Ovary (tissue), 9 donors: Measurements from ENCODE around the gene KDM2A. TPM values are rescaled to one million over a fixed set of nuclear protein-coding genes. Genes with fewer than 3 reads are reported as not detected.

Source experiments
- DNase-seq, 5 donors: peaks; one replicate each; pipeline ENCODE4 v3.0.0-alpha.2; 2019 to 2020
- H3K27ac ChIP-seq, 2 donors: fragments of 200-600 bp; one replicate each; pipeline versions ENCODE4 v1.5.1 to v1.8.0; 2019 to 2022
- H3K27me3 ChIP-seq: fragments of 200-600 bp; one replicate; pipeline ENCODE4 v1.8.0; 2022
- H3K36me3 ChIP-seq: fragments of 200-600 bp; sonication (generic); one replicate; pipeline ENCODE4 v1.5.1; 2019
- H3K4me1 ChIP-seq: one replicate; pipeline ENCODE4 v1.8.1; 2013; ENCODE audit warnings: mild to moderate bottlenecking, moderate library complexity; ENCODE audit not compliant: insufficient read depth
- H3K4me3 ChIP-seq: fragments of 200-600 bp; sonication (generic); one replicate; pipeline ENCODE4 v1.5.1; 2017
- H3K9me3 ChIP-seq, 2 donors: fragments of 200-600 bp in 1 of 2; sonication (generic) in 1 of 2; one replicate each; pipeline versions ENCODE4 v1.5.1 to v1.8.1; 2013 to 2019; ENCODE audit warnings: mild to moderate bottlenecking in 1 of 2, moderate library complexity in 1 of 2
- CTCF ChIP-seq, 3 donors: fragments of 450-650 bp in 2 of 3; fragments of 200-600 bp in 1 of 3; IDR thresholded peaks; one replicate each; pipeline versions ENCODE4 v1.5.1 to v1.8.0; 2016 to 2022; ENCODE audit warnings: antibody characterized with exemption in 3 of 3, mild to moderate bottlenecking in 1 of 3
- EP300 ChIP-seq: sonication (generic); formaldehyde crosslinking; IDR thresholded peaks from one replicate; pipeline ENCODE4 v1.6.1; 2017; ENCODE audit warnings: antibody characterized with exemption
- POLR2A ChIP-seq: fragments of 450-650 bp; IDR thresholded peaks from one replicate; pipeline ENCODE4 v1.6.1; 2017; ENCODE audit warnings: antibody characterized with exemption, mild to moderate bottlenecking, moderate library complexity
- WGBS, 3 donors: extraction: QIAGEN DNeasy Blood & Tissue Kit in 1 of 3; methylation state at CpG; one replicate each; pipeline versions ENCODE4 v1.1.5 to v1.1.7; 2013 to 2017; 5-methylcytosine and 5-hydroxymethylcytosine counted together
- intact Hi-C, 4 donors: fragments of 100-400 bp; cut with DNase I; formaldehyde crosslinking; loops; one replicate each; pipeline versions ENCODE4 v1.11.0 to v1.15.1; 2022 to 2023
- polyA plus RNA-seq, 2 donors: library from polyadenylated mRNA; stranded (reverse); fragments of 200-250 nt in 1 of 2; fragments of 350-450 nt in 1 of 2; fragmentation: Illumina TruSeq in 1 of 2; extraction: RNeasy Lipid Tissue Mini Kit (QIAGEN cat#74804) in 1 of 2; gene quantifications; one replicate each; pipeline ENCODE4 v1.2.3, GENCODE V29; 2013 to 2014
- total RNA-seq, 7 donors: library from RNA; depleted of rRNA in 2 of 7; stranded (reverse); fragments of >200 nt in 2 of 7; fragmentation: NEBNext Ultra II Directional in 3 of 7; extraction: Animal tissue kit (Norgen Biotek cat#: 25700) in 3 of 7; gene quantifications; one replicate each; pipeline versions ENCODE4 v1.1.0 to v1.2.4, GENCODE V29; 2016 to 2023
- donor health status: DM: no; HTN: no; CAD: no; lungs with moderate emphysema.
- donor health status: DM: no; HTN: no; CAD: no.
- donor health status: Bipolar disorder and iron deficiency.
- donor health status: DM: yes; HTN: yes; CAD: no.
- donor health status: DM: no; HTN: no; CAD: no.
- donor health status: DM: yes; HTN: yes; CAD: no.

Gene KDM2A
- total and polyA plus RNA-seq, 9 donors, result 33.5 to 76.9 (median 53.0) TPM

DNA sequence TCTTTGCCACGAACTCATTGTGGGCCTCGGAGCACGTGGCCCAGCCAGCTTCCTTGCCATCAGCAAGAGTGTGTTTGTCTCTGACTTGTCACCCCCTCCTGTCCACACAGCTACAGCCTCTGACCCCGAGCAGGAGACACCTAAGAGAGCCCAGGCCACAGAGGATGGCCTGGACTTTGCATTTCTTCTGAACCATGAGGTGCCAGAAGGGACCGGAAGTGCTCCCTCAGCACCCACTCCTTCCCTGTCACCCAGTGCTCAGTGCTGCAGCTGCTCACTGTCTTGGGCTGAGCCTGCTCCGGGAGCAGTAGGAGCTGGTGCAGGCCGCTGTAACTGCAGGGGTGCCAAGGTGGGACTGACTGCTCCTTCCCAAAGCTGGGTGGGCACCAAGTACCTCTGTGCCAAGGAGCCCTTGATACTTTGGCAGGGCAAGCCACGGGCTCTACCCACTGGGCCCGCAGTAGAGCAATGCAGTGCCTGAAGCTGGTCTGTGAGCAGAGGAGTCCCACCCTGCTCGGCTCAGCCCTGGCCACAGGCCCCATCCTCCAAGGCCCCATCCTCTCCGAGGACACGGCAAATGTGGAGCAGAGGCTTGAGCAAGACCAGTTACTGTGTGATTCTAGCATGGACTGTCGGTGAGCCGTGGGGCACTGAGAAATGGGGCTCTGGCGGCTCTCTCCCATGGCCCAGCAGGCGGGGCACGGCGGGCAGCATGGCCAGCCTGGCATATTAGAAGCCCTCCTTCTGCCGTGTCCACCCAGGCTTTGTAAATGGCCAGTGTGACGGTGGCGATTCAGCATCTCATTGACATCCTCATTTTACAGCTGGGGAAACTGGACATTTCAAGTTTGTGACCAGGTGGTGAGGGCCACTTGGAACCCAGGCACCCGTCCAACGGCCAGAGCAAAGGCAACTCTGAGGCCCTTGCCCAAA is 153.5 kb downstream of the KDM2A start:
- peak in 4 of 5 donors; percentile 20 to 35 (median 24) for DNase-seq
- intact Hi-C loops, result loop anchor here in 2 of 4 donors (5.0 to 10.0 kb wide), 2 partner anchors 35 to 122 kb away; partner anchors contain the start of gene RAD9A (in 1 of the 2)
- no peak overlapping the region for H3K4me3 ChIP-seq
- no peak for TF ChIP-seq CTCF (IDR thresholded peaks at IDR 0.05)
- TF ChIP-seq POLR2A, result no peak
- no peak for TF ChIP-seq EP300
- WGBS, 3 donors, result 66 to 80% (median 69%) methylated on average over 23 of the region's 23 CpGs
- peaks cover 56% of the 10 kb centered on the region for H3K4me1 ChIP-seq
- H3K36me3 ChIP-seq, result no peaks in the 10 kb centered on the region
- H3K27ac ChIP-seq, result no peak overlapping the region
- H3K27me3 ChIP-seq, result no peaks in the 10 kb centered on the region
- H3K9me3 ChIP-seq, result no peaks in the 10 kb centered on the region

DNA sequence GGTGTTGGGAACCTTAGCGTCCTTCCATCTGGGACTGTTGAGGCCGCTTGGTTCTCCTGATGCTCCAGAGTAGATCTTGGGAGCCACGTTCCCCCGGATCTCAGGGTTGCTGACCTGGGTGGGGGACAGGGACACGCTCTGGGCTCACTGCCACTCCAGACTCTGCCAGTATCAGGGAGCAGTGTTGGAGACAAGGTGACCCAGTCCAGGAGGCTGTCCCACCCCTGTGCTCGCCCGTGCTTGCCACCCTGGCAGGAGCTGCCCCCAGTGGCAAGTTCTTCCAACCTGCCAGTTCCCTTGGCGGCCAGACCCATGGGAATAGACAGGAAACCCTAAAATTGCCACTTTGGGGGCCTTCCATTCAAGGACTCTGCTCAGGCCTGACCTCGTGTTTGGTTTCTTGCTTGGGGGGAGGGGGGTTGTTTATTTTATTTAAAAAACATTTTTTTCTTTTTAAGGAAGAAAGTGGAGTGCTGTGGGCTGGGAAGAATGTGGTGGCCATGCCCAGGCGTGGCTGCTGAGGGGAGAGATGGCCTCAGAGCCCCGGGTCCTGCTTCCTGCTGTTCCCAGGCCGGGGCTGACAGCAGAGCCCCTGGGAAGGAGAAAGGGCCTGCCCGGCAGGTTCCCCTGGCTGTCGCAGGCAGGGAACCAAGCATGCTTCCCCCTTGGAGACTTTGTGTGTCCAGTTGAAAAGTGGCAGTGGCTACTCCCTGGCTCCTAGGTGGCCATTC is 154.4 kb downstream of the KDM2A start:
- peak in 4 of 5 donors; percentile 23 to 42 (median 30) for DNase-seq
- 47 to 50% (median 47%) methylated on average over 14 of the region's 14 CpGs for WGBS, 3 donors
- Histone ChIP-seq H3K27me3 (no peaks in the 10 kb centered on the region), H3K9me3 (no peaks in the 10 kb centered on the region), H3K4me3 (no peak overlapping the region), H3K27ac (no peak overlapping the region), H3K4me1 (peaks cover 58% of the 10 kb centered on the region), H3K36me3 (no peaks in the 10 kb centered on the region)
- intact Hi-C loops, result loop anchor here in 2 of 4 donors (5.0 to 10.0 kb wide), 2 partner anchors 34 to 121 kb away; partner anchors contain the start of gene RAD9A (in 1 of the 2)
- TF ChIP-seq POLR2A (no peak), CTCF (IDR thresholded peaks at IDR 0.05) (no peak), EP300 (no peak)

GRCh38 chr11:67274768-67275605 is 155.9 kb downstream of the KDM2A start:
- Histone ChIP-seq H3K36me3 (no peaks in the 10 kb centered on the region), H3K27ac (peak overlapping the region; percentile 60 to 66), H3K4me1 (peaks cover 52% of the 10 kb centered on the region), H3K27me3 (no peaks in the 10 kb centered on the region), H3K4me3 (no peak overlapping the region), H3K9me3 (no peaks in the 10 kb centered on the region)
- no peak for TF ChIP-seq EP300
- no peak for TF ChIP-seq POLR2A
- no peak for TF ChIP-seq CTCF (IDR thresholded peaks at IDR 0.05)
- intact Hi-C loops, result loop anchor here in 2 of 4 donors (5.0 to 10.0 kb wide), 2 partner anchors 32 to 120 kb away; partner anchors contain the start of gene RAD9A (in 1 of the 2)
- peak in 3 of 5 donors; percentile 53 to 75 (median 59) for DNase-seq
- 42 to 52% (median 51%) methylated on average over 32 to 35 of the region's 35 CpGs for WGBS, 3 donors
